Right lobe of liver (tissue), 6 donors: ENCODE results near the gene ECI1. TPM values are rescaled to one million over a fixed set of nuclear protein-coding genes. Genes with fewer than 3 reads are reported as not detected.
A peak's percentile ranks its signal among the peaks of the same experiment; 100 is the strongest.
"Not testable (repeated sequence)": the region's sequence is repeated elsewhere in the genome, so short reads cannot be mapped to it uniquely, and the experiment has no call there.

Source experiments
- ATAC-seq, 4 donors: fragments of 200-7000 bp; cut with Tn5 transposase; one replicate each; pipeline ENCODE4 v1.9.1; 2020; ENCODE audit warnings: mild to moderate bottlenecking in 4 of 4, moderate library complexity in 4 of 4
- DNase-seq, 3 donors: peaks; one replicate each; pipeline ENCODE4 v3.0.0-alpha.2; 2020
- H3K27ac ChIP-seq, 3 donors: fragments of 200-600 bp; one replicate each; pipeline ENCODE4 v1.8.0; 2022
- H3K27me3 ChIP-seq, 2 donors: fragments of 200-600 bp; one replicate each; pipeline ENCODE4 v1.8.0; 2022
- H3K36me3 ChIP-seq, 4 donors: fragments of 200-600 bp; sonication (generic) in 1 of 4; one replicate each; pipeline versions ENCODE4 v1.5.1 to v1.8.0; 2017 to 2022; ENCODE audit warnings: control low read depth in 1 of 4
- H3K4me1 ChIP-seq, 4 donors: fragments of 200-600 bp; sonication (generic) in 1 of 4; one replicate each; pipeline versions ENCODE4 v1.5.1 to v1.8.0; 2017 to 2022; ENCODE audit warnings: control low read depth in 1 of 4
- H3K4me3 ChIP-seq, 3 donors: fragments of 200-600 bp; one replicate each; pipeline ENCODE4 v1.8.0; 2022
- H3K9me3 ChIP-seq, 4 donors: fragments of 200-600 bp; sonication (generic) in 1 of 4; one replicate each; pipeline versions ENCODE4 v1.5.1 to v1.8.0; 2017 to 2022; ENCODE audit warnings: control low read depth in 1 of 4
- POLR2A ChIP-seq: fragments of 450-650 bp; IDR thresholded peaks from one replicate; pipeline ENCODE4 v1.6.1; 2017; ENCODE audit warnings: antibody characterized with exemption, mild to moderate bottlenecking
- WGBS: methylation state at CpG from one replicate; pipeline ENCODE4 v1.1.6; 2018; ENCODE audit warnings: low coverage, low lambda C conversion rate; ENCODE audit not compliant: insufficient coverage; ENCODE audit errors: missing lambda C conversion rate; 5-methylcytosine and 5-hydroxymethylcytosine counted together
- intact Hi-C, 2 donors: fragments of 100-400 bp; cut with DNase I; formaldehyde crosslinking; loops; one replicate each; pipeline versions ENCODE4 v1.11.2 to v1.14.1; 2022
- total RNA-seq, 6 experiments: library from RNA; depleted of rRNA in 2 of 6; stranded (reverse); fragments of >200 nt in 2 of 6; fragmentation: NEBNext Ultra II Directional in 3 of 6; extraction: Animal tissue kit (Norgen Biotek cat#: 25700) in 3 of 6; gene quantifications; one replicate each; pipeline versions ENCODE4 v1.1.0 to v1.2.4, GENCODE V29; 2016 to 2023
- TF ChIP-seq, protein P1 (sequence below), 4 donors: fragments of 200-600 bp in 3 of 4; fragments of 450-650 bp in 1 of 4; IDR thresholded peaks; one replicate each; pipeline versions ENCODE4 v1.5.1 to v1.8.0; 2016 to 2022; ENCODE audit warnings: antibody characterized with exemption in 4 of 4, mild to moderate bottlenecking in 2 of 4
- donor health status: DM: no; HTN: yes; CAD: no.
- donor health status: DM: no; HTN: no; CAD: no.
- donor health status: DM: no; HTN: no; CAD: no.
- donor health status: DM: no; HTN: yes; CAD: no.
- donor health status: DM: no; HTN: yes; CAD: no.

The ECI1 gene
- total RNA-seq, 6 experiments from 2014 or later = 68.1 to 150 (median 85.5) TPM

DNA sequence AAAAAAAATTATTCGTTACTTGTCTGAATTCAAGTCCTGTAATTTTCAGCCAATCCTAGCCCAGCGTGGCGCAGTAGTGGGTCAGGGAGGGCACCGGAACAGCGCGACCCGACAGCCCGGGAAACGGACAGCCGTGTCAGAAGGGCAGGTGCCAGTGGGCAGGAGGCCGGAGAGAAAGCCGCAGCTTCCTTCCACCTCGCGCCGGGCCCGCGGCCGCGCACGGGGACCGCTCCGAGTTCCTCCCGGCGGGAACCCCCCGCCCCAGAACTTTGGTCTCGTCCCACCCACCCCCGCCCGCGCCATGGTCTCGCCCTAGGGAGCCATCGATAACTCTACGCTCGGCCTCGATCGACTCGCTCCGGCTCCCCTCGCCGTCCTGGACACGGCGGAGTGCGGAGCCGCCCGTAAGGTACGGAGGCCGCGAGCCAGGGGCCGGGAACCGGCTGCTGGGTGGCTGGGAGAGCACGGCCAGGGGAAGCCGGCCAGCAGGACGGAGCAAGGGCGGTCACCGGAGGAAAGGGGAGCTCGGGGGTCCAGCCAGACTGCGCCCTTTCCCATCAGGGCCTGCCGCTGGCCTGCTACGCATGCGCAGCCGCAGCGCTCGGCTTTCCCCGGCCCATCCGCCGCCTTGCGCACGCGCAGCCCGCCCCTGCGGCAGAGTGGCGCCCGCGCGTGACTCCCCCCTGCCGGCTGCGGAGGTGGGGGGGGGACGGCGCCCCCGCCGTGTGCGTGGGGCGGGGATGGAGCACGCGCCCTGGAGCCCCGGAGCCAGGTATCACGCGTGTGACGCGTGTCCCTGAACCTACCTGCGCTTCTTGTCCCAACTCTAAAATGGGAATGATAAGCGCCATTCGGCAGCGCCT lies 46.1 kb downstream of the ECI1 start, which contains the start of gene MLST8:
MLST8 (plus strand) TSS at position 351 of the 863 bp plus-strand sequence. CDS start 632 bp downstream, outside the sequence.
- Histone ChIP-seq H3K4me3 (peak within 1 kb of the TSS; percentile 74 to 99 (median 98)), H3K36me3 (peaks cover 0 to 19% (median 7%) of the 10 kb centered on the region in 4 donors), H3K4me1 (peaks cover 0 to 18% (median 6%) of the 10 kb centered on the region in 4 donors), H3K27me3 (no peaks in the 10 kb centered on the region), H3K27ac (peak within 1 kb of the TSS; percentile 89 to 99 (median 97)), H3K9me3 (no peaks in the 10 kb centered on the region)
- intact Hi-C loops = no loop called here
- peak; percentile 64 for TF ChIP-seq POLR2A
- TF ChIP-seq, protein P1, sequence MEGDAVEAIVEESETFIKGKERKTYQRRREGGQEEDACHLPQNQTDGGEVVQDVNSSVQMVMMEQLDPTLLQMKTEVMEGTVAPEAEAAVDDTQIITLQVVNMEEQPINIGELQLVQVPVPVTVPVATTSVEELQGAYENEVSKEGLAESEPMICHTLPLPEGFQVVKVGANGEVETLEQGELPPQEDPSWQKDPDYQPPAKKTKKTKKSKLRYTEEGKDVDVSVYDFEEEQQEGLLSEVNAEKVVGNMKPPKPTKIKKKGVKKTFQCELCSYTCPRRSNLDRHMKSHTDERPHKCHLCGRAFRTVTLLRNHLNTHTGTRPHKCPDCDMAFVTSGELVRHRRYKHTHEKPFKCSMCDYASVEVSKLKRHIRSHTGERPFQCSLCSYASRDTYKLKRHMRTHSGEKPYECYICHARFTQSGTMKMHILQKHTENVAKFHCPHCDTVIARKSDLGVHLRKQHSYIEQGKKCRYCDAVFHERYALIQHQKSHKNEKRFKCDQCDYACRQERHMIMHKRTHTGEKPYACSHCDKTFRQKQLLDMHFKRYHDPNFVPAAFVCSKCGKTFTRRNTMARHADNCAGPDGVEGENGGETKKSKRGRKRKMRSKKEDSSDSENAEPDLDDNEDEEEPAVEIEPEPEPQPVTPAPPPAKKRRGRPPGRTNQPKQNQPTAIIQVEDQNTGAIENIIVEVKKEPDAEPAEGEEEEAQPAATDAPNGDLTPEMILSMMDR (IDR thresholded peaks at IDR 0.05) = peak in 3 of 4 donors; percentile 12 to 31 (median 13)
- WGBS = 0% methylated on average over 19 of the region's 93 CpGs
- DNase-seq = peak; percentile 89 to 90 (median 90)
- peak; percentile 89 to 97 (median 91) for ATAC-seq

DNA sequence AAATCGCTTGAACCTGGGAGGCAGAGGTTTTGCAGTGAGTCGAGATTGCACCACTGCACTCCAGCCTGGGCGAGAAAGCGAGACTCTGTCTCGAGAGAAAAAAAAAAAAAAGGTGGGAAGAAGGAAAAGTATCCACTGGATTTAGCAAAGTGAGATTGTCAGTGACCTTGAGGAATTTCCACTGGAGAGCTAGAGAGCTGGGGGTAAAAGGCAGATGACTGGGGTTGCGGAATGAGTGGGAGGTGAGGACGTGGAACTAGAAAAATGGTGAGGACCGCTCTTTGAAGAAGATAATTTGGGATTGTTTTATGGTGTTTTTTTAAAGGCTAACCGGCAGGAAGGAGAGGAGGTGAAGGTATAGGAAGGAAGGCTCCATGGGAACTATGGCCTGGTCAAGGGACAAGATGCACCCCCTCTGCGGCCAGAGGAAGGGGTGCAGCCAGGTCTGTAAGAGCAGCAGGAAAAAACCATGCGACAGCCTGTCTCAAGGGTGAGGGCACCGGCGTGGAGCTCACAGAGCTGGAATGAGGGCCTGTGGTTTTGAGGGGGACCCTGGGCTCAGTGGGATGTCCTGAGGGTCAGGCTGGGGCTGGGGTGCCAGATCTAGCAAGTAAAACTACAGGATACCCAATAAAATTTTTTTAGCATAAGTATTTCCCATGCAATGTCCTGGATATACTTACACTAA lies 46.8 kb downstream of the ECI1 start:
- Histone ChIP-seq H3K4me3 (peak overlapping the region; percentile 74 to 99 (median 98)), H3K4me1 (peaks cover 0 to 18% (median 6%) of the 10 kb centered on the region in 4 donors), H3K9me3 (no peaks in the 10 kb centered on the region), H3K27ac (peak overlapping the region; percentile 89 to 99 (median 97)), H3K27me3 (no peaks in the 10 kb centered on the region), H3K36me3 (peaks cover 0 to 19% (median 7%) of the 10 kb centered on the region in 4 donors)
- ATAC-seq = no peak
- WGBS = 86% methylated on average over 9 of the region's 13 CpGs
- intact Hi-C loops = no loop called here
- DNase-seq = no peak
- no peak for TF ChIP-seq POLR2A
- TF ChIP-seq, protein P1 (IDR thresholded peaks at IDR 0.05) = no peak

DNA sequence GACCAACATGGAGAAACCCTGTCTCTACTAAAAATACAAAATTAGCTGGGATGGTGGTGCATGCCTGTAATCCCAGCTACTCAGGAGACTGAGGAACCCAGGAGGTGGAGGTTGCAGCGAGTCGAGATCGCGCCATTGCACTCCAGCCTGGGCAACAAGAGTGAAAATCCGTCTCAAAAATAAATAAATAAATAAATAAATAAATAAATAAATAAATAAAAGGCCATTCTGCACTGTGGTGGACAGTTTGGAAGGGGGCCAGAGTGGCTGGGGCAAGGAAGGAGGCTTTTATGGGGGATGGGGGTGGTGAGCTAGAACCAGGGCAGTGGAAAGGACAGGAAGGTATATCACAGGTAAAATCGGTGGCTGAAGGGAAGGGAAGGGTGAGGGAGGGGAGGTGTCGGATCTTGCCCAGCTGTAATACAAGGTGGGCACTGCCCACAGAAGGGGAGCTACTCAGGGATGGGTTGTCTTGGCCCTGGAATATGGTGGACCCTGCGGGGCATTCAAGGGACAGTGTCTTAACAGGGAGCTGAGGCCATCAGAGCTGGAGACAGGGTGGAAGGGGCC lies 48.2 kb downstream of the ECI1 start:
- 78% methylated on average over 1 of the region's 8 CpGs for WGBS

DNA sequence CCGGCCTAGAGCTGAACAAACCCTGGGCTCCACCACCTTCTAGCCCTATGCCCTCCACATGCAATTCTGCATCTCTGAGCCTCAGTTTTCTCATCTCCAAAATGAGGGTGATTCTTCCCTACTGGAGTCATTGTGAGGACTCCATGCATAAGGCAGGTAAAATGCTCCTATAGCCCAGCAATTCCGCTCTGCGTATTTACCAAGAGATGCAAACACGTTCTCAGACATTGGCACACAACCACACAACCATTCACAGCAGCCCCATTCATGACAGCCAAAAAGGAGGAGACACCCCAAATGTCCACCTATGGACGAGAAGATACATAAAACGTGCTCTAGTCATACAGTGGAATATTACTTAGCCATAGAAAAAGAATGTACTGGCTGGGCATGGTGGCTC lies 51.1 kb downstream of the ECI1 start:
- Histone ChIP-seq H3K9me3 (no peaks in the 10 kb centered on the region), H3K4me1 (peaks cover 0 to 14% (median 3%) of the 10 kb centered on the region in 4 donors), H3K36me3 (no peaks in the 10 kb centered on the region), H3K27ac (no peak overlapping the region), H3K4me3 (no peak overlapping the region), H3K27me3 (peaks cover 0 to 8% of the 10 kb centered on the region in 2 donors)
- intact Hi-C loops = no loop called here
- 80% methylated on average over 5 of the region's 6 CpGs for WGBS
- TF ChIP-seq, protein P1 (IDR thresholded peaks at IDR 0.05) = no peak
- no peak for TF ChIP-seq POLR2A
- no peak for ATAC-seq
- no peak for DNase-seq

More for the DNA sequence above, 48.2 kb downstream of the ECI1 start:
- H3K36me3 ChIP-seq, H3K4me3 ChIP-seq, DNase-seq, H3K9me3 ChIP-seq, H3K27me3 ChIP-seq, ATAC-seq, H3K27ac ChIP-seq, intact Hi-C loops: not testable (repeated sequence)
- H3K4me1 ChIP-seq = peaks cover 0 to 18% (median 6%) of the 10 kb centered on the region in 4 donors
